ENCODE data around the gene PIK3C2G.

The PIK3C2G gene

DNA sequence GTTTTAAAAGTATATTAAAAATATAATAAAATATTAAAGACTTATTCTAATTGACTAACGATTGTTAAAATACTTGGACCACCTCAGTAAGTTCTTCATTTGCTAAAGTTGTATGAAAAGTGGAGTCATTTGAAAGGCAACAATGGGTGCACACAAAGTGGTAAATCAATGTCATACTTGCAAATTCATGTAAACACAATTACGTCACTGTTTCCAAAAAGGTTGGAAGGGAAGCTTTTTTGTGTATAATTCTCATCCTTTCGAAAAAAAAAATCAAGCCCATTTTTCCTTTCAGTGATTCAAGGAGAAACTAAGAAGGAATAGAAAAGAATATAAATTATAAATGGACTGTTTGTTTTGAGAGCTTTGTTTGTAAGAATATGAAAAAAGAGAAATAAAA is 166.2 kb downstream of the PIK3C2G start:
- DNase-seq = no peak

DNA sequence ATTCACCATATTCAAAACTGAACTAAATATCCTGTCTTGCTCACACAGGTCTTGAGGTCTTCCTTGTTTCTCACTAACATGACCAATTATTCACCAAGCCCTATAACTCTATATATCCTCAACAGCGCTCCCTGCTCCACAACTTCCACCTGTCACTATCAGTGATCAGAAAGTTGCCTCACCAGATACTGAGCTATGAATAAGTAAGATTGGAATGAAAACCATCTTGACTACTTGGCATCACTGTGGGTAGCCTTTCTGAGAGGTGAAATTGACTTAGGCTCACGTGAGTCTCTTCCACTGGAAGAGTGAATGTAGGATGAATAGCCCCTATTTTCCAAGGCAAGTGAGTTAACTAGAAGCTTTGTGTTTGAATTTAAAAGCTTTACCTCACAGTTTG is 167.1 kb downstream of the PIK3C2G start:
- no peak for DNase-seq

DNA sequence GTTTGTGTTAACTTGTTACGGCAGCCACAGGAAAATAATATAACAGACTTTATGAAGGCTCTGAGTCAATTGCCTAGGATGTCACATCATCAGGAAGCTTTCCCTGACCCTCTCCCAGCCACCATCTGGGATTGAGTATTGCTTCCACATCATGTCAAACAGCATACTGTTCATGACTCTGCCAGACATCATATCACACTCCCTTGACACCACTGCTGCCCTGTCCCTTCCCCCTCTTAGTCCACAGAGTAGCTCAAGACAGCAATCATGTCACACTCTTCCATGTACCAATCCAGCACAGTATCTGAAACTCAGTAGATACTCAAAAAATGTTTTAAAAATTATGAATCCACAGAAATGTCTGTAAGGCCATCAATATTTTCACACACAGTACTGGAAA is 168.0 kb downstream of the PIK3C2G start:
- DNase-seq = no peak

DNA sequence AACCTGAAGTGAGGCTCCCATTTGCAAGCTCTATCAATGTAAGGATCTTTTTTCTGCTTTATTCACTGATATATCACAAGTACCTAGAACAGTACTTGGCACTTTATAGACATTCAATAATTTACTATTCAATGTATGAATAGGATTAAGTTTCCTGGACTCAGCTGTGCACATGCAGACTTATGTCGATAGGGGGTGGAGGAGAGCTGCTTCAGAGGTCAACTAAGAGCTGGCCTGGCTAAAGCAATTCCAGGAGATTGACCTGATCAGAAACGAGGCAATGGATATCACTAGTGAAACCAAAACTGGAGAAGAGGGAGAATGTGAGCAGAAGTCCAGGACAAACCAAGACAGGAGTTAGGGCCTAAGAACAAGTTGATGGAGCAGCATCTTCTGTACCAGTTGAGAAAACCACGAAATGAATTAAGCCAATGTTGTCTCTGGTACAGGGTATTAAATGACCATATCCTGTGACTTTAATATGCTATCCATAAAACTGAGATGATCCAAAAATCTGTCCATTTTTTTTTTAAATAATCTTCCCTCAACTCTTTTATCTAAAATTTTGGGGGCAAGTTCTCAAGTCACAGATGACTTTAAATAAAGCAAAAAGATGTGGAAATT is 169.2 kb downstream of the PIK3C2G start:
- DNase-seq = no peak

DNA sequence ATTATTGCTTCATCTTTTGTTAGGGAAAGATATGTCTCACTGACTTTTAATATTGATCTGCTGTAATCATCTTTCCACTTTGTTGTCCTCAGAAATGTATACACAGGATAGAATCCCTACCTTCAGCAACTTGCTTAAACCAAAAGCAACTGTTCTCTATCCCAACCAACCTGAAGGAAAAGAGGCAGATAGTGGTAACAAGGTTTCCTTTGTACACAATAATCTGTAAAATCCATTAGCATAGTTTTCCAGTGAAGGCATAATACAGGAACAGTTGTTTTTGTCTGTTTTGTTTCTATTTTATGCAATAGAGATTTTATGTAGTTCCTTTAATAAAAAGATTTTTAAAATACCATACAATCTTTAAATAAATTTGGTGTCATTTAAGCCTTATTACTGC is 170.5 kb downstream of the PIK3C2G start:
- DNase-seq = no peak

DNA sequence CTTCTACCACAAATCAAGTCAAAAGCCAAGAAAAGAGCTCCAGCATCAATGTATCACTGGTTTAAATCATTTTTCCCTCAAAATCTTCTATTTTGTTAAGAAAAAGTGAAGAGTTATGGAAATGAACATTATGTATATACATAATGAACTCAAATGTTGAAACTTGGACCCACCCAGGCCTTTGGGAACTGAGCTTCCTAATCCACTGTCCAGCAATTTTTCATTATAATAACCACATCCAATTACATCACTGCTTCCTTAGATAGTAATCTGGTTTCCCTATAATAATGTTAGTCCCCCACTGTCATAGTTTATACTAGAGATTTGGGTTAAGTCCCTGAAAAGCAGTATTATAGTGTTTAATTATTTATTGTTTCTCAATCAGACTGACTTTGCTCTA is 170.9 kb downstream of the PIK3C2G start:
- DNase-seq = no peak

DNA sequence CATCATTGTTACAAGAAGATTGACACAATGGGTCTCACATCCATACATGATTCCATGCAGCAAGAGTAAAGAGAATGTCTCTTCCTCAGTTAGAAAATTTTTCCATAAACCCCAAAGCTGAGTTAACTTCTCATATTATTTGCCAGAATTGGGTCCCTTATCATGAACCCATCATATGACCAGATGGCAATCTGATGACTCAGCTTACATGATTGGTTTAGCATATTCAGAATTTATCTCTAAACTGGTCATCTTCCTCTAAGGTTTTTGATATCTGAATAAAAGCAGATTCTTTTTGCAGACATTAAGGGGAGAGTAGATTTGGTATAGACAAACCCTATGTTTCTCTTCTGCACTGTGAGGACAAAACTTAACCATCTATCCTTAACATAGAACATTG is 174.9 kb downstream of the PIK3C2G start:
- no peak for DNase-seq

DNA sequence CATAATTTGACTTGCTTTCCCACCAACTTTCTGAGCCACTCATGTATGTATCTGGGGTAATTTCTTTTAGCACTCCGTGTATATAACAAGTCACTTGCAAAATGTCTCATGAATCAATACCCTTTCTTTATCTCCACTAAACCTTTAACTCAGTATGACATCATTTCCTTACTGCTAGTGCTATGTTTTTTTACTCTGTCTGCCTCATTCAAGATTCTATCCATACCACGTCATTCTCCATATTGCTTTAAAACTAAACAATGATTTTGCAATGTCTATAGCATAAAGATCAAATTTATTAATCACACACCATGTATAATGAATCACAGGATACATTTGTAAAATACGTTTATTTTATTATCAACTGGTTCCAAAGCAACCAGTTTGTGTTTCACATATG is 178.2 kb downstream of the PIK3C2G start:
- DNase-seq = no peak

DNA sequence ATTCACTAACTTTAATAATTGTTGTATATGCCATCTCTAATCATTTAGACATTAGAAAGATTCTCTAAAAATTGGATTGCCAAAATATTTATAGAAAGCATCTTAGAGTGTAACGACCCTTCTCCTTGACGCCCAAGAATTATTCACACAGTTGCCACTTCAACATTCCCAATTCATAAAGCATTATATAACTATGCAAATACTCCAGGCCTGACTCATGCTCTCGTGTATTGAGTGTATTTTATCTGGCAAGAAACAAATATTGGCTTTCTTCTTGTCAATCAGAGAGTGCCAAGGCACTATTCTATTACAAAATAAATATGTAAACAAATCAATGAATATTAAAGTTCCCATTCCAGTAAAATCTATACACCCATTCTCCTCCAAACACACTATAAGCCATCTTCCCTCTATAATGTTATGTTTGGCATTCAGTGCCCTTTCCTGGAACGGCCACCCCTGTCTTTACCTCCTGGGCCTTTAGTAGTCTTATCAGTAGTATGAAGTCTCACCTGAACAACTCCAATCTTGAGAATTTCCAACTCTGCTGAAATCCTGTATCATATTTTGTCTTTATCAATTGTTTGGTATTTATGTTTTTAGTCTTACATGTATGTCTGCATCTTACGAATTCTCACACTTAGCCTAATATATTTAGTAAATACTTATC is 182.6 kb downstream of the PIK3C2G start:
- no peak for DNase-seq

DNA sequence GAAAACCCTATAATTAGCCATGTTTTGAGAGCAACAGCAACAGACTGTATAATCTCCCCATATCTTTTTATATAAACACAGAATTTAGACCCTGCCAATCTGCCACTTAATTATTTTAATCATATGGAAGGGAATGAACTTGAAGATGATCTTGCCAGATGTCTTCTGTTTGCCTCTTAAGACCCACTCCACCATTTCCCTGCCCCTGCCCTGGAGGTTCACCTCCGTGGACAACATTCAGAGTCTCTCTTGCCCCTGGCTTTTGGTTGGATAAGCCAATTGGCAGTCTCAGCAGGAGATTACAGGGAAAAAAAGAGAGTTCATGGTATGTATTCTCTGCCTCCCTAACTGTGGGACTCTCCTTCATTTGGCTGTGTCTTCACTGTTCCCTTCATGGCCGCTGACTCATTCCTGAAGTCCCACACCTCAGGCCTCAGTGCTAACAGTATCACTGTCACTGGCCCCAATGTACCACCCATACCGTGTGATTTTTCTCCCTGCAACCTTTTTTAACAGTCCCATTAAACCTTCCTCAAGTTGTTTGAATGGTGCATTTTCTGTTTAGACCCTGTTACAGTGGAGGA is 184.8 kb downstream of the PIK3C2G start:
- DNase-seq = no peak

DNA sequence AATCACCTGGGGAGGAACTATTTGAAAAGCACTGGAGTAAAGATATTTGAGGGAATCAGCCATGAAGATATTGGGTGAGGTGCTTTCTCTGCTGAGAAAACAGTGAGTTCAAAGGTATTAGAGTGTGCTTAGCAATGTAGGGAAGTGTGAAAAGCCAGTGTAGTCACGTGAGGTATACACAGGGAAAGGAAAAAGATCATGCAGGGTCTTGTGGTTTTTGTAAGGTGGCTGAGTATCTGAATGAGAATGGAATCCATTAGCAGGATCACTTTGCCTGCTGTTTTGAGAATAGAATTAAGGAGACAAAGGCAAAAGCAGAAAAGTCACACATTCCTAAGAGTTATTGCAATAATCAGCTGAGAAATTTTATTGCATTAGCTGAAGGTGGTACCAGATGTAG is 193.0 kb downstream of the PIK3C2G start:
- DNase-seq = no peak

DNA sequence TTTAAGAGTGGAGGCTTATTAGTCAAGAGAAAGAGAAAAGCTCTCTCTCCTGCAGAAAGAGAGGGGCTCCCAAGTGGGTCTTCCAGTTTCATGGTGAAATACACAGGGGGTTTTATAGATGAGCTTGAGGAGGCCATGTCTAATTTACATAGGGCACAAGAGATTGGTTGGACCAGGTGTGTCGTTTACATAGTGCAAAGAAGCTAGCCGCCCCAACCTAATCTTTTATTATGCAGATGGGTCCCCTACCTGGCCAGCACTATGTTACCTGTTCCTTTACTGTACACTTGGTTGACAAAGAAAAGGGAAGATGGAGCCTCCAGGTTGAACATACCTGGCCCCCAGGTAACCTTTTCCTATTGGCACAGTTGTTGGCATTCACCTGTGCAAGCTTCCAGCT is 195.0 kb downstream of the PIK3C2G start:
- DNase-seq = no peak

DNA sequence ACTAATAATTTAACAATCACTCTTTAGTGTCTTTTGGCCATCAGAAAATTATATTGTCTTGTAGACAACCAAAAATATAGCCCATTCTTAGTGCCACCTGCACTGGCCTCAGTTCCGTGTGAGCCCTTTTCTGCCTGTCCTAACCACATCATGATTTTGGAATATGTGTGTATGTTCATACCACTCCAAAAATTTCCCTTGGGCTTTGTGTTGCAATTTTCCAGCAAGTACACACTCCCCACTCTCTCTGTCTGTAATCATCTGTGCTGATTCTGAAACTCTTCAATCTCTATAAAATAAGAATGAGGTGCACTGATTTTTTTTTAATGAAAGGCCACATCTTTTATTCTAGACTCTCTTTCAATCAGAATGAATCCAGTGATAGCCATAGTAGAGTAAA is 196.0 kb downstream of the PIK3C2G start:
- DNase-seq = no peak

DNA sequence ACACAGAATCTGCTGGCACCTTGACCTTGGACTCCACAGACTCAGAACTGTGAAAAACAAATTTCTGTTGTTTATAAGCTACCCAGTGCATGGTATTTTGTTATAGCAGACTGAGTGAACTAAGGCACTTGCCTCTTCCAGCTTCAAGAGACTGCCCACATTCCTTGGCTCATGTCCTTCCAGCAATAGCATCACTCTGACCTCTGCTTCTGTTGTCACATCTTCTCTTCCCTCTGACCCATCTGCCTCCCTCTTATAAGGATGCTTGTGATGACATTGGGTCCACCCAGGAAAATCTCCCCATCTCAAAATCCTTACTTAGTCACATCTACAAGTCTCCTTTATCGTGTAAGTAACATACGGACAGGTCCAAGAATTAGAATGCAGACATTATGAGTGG is 200.4 kb downstream of the PIK3C2G start:
- no peak for DNase-seq

DNA sequence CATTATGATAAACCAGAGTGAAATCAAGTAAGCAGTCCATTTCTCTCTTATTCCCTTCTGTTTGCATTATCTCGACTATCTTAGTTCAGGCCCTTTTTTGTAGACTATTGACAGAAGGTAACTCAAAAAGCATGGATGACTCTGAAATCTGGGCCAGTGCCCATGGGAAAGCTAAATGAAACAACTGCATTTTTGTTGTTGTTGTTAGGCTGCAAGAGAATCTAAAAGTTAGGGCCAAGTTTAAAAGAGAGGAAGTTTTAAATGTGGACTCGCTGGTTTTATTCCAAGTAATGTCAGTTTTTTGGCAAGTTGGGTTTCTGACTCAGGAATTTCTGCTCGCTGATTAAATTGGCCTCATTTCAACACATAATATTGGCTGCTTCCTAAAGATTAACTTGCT is 201.1 kb downstream of the PIK3C2G start:
- no peak for DNase-seq

DNA sequence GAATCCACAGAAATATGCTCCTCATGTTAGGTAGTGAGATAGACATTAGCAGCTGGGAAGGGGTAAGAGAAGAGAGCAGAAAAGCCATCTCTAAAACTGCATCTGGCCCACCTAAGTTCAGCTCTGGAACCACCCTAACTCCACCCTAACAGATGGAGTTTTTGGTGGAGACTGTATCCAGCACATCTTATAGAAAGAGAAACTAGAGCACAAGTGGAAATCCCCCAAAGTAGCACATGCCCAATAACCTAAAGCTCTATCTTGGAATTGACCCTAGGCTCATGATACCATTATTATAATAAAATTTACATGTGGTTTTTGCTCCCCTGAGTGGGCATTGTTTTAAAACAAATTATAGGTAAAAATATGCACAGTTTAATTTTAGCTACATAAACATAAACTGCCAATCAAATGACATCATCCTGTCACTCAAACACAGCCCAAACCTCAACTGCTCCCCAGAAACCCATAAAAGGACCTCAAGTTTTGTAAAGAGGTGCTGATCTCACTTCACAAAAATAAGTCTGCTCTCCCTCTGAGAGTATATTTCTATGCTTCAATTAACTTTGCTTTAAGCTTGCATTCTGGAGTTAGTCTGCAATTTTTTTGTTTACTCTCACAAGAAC is 206.4 kb downstream of the PIK3C2G start:
- DNase-seq = no peak

DNA sequence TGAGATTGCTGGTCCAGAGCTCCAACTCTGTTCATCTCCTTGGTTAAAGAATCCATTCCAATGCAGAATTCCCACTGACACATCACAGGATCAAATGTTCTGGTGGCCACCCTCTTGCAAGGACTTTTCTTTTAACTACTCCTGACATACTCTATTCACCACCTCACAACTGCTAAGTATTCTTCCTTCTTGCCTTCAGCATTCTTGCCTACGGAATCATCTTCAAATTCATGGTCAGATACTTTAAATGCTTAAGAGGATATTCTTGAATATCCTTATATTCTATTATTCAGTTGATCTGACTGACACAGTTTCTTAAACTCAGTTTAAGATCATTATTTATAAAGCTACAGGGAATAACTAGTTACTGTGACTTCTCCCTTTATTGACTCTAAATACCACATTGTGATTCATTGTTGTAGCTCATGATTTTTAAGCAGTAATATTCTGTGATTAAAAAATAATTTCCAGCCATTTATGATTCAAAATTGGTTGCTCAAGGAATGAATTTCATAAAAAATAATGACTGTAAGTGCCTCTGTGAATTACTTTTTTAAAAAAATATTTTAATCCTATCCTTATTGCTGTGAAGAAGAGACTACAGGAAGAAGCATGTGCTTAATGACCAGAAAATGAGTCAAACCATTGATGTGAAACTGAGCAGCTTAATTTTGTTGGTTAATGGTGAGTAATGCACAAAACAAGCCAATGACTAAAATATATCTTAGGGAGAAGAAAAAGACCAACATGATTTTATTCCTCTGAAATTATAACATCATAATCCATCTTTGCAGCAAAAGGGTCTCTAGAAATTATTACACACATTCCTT is 207.1 kb downstream of the PIK3C2G start:
- DNase-seq = no peak

DNA sequence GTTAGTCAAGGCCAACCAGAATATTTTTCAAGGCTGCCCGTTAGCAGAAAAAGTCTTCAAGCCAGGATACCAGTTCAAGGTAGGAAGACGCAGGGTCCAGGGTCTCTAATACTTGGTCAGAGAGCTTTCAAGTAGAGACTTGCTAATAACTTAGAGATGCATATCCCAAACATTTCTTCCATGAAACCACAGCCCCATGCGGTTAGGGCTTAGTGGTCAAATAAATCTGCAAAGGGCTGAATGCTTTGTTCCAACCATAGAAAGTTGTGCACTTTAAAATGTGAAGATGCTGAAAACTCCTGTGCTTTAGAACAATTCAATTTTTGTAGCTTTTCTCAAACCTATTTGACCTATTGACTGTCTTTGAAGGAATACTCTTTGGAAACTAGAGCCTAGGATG is 208.9 kb downstream of the PIK3C2G start:
- no peak for DNase-seq

DNA sequence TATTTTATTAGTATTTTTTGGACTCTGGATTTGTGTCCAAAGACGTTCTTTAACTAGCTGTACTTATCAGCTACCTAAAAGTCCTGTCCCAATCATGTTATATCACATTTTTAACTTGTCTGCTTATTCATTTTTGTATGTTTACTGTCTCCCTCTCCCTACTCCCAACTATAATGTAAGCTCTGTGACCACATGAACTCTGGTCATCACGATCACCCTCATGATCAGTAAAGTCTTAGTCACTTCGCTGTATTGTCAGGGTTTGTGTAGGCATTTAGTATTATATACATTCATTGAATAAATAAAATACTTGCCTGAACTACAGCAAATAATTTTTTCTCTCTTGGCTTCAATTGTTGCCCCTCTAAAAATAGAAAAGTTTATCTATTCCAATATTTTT is 211.0 kb downstream of the PIK3C2G start:
- no peak for DNase-seq

DNA sequence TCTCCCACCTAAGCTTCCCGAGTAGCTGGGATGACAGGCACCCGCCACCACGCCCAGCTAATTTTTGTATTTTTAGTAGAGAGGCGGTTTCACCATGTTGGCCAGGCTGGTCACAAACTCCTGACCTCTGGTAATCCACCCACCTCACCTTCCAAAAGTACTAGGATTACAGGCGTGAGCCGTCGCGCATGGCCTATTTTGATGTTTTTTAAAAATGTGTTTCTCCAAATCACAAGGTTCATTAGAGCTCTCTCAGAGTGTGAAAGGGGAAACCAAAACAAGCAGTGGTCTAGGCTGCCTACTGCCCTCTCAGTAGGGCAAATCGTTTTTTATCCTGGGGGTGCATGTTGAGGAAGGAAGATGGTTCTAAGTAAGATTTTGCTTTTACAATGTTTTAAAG is 211.5 kb downstream of the PIK3C2G start:
- DNase-seq = no peak

DNA sequence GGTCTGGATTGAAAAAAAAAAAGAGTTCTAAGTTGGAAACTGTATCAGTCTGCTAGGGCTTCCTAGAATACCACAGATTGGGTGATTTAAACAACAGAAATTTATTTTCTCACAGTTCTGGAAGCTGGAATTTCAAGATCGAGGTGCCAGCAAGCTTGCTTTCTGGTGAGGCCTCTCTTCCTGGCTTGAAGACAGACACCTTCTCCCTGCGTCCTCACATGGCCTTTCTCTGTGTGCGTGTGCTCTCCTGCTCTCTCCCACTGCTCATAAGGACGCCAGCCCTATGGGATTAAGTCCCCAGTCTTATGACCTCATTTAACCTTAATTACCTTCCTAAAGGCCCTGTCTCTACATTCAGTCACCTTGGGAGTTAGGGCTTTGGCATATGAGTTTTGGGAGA is 215.5 kb downstream of the PIK3C2G start:
- no peak for DNase-seq

DNA sequence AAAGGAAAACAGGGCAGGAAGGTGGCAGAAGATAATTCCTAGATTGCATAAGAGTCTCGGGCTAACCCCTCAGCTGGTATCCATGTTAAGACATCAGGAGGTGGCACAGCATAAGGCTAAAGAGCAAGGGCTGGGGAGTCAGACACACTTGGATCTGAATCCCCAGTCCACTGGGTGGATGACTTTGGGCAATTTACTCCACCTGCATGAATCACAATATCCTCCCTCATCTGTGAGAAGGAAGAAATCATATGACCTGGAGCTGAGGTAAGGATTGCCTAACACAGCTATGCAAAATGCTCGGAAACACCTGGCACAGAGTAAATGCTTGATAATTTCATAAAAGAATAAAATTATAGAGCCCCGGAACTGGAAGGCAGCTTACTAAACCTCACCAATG is 217.9 kb downstream of the PIK3C2G start:
- no peak for DNase-seq

DNA sequence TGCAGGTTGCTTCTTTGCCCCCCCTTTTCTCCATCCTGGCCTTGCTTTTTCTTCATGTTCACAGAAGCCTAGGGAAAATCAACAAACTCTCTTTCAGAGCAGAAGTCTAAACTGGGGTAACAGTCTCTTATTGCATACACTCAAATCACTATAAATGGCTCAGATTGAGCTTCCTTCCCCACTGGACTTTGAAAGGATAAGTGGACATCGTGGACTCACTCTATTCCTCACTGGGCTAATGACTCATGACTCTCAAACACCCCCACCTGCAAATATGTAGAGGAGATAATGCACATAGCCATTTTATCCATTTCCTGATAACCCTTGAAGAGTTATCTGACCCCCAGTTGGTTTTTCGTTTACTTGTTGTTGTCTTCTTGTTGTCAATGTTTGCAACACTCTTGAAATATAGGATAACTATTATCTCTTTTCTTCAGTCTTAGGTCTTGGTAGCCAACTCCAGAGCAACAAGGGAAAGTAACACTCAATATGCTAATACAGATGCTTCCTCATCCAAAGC is 221.3 kb downstream of the PIK3C2G start:
- DNase-seq = no peak
